ENCODE measurements around the gene SH3PXD2A. TPM values are rescaled to one million over a fixed set of nuclear protein-coding genes. Genes with fewer than 3 reads are reported as not detected.

Gene SH3PXD2A
- total RNA-seq, 1 experiment from 2014 or later = 4.5 TPM

GRCh38 chr10:103683851-103684250, 171.5 kb downstream of the SH3PXD2A start:
- TF ChIP-seq, protein P1, sequence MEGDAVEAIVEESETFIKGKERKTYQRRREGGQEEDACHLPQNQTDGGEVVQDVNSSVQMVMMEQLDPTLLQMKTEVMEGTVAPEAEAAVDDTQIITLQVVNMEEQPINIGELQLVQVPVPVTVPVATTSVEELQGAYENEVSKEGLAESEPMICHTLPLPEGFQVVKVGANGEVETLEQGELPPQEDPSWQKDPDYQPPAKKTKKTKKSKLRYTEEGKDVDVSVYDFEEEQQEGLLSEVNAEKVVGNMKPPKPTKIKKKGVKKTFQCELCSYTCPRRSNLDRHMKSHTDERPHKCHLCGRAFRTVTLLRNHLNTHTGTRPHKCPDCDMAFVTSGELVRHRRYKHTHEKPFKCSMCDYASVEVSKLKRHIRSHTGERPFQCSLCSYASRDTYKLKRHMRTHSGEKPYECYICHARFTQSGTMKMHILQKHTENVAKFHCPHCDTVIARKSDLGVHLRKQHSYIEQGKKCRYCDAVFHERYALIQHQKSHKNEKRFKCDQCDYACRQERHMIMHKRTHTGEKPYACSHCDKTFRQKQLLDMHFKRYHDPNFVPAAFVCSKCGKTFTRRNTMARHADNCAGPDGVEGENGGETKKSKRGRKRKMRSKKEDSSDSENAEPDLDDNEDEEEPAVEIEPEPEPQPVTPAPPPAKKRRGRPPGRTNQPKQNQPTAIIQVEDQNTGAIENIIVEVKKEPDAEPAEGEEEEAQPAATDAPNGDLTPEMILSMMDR (conservative IDR thresholded peaks at IDR 0.05) = no peak; the same call in 2 of the 3 replicates
- Histone ChIP-seq H3K27ac (ENCODE audit: insufficient read length, low read depth, low read length) (no peak overlapping the region), H3K4me2 (ENCODE audit: insufficient read depth, insufficient read length, low read length) (no peak overlapping the region), H3K23me2 (ENCODE audit: insufficient read length, low read depth, low read length, poor library complexity, severe bottlenecking) (no peaks in the 10 kb centered on the region), H3K23ac (ENCODE audit: insufficient read length, low read depth, low read length) (no peak overlapping the region), H3K4me1 (ENCODE audit: insufficient read depth, low read length) (no peaks in the 10 kb centered on the region), H2BK15ac (ENCODE audit: low read depth, low read length) (no peak overlapping the region), H3K4ac (ENCODE audit: low read depth, low read length) (no peak overlapping the region), H3K79me1 (ENCODE audit: insufficient read depth, low read depth, low read length, poor library complexity, severe bottlenecking) (no peaks in the 10 kb centered on the region), H4K8ac (replicated peaks; ENCODE audit: insufficient read length, low read depth, low read length) (no peak overlapping the region), H4K5ac (ENCODE audit: insufficient read length, low read depth, low read length) (no peak overlapping the region), H3T11ph (ENCODE audit: low read length) (no peak overlapping the region), H3K9ac (ENCODE audit: extremely low read depth, insufficient read length, low read length) (no peak overlapping the region), H3K18ac (ENCODE audit: insufficient read length, low read depth, low read length) (no peak overlapping the region), H4K20me1 (ENCODE audit: control insufficient read depth, insufficient read depth, insufficient read length) (no peaks in the 10 kb centered on the region), H2BK120ac (ENCODE audit: low read depth, low read length, poor library complexity, severe bottlenecking) (no peak overlapping the region), H3K14ac (ENCODE audit: insufficient read depth, low read length) (no peak overlapping the region), H2BK5ac (ENCODE audit: insufficient read length, low read length) (no peak overlapping the region), H2AK5ac (ENCODE audit: insufficient read length, low read length) (no peak overlapping the region), H3K79me2 (ENCODE audit: insufficient read depth, low read length) (no peaks in the 10 kb centered on the region), H4K91ac (ENCODE audit: insufficient read length, low read depth, low read length) (no peak overlapping the region), H3K56ac (ENCODE audit: insufficient read length, low read depth, low read length) (no peak overlapping the region), H2BK12ac (ENCODE audit: insufficient read length, low read depth, low read length) (no peak overlapping the region), H2AFZ (ENCODE audit: low read length) (no peak overlapping the region), H3K27me3 (ENCODE audit: insufficient read depth, low read length) (no peaks in the 10 kb centered on the region), H3K9me3 (ENCODE audit: control insufficient read depth, low read depth, low read length) (no peaks in the 10 kb centered on the region), H2BK20ac (ENCODE audit: low read depth, low read length, poor library complexity, severe bottlenecking) (no peak overlapping the region)
- H3K27ac Mint-ChIP-seq = peak overlapping the region in 2 of 3 experiments; percentile 1 to 25; a peak in 2 of 7 replicates
- peaks cover 18 to 34% of the 10 kb centered on the region in 2 experiments for H3K4me1 Mint-ChIP-seq
- H3K9me3 Mint-ChIP-seq = no peaks in the 10 kb centered on the region
- DNase-seq = peak; percentile 47
- peak overlapping the region in 1 of 2 experiments; percentile 9; a peak in 1 of 5 replicates for H3K4me3 Mint-ChIP-seq
- H3K27me3 Mint-ChIP-seq (ENCODE audit: low read depth) = peaks cover 2% of the 10 kb centered on the region
- H3K36me3 Mint-ChIP-seq (ENCODE audit: insufficient read depth in 1 of 3, low read depth in 3 of 3) = no peaks in the 10 kb centered on the region
- no CpG with 5 or more reads among the region's 4 CpGs for WGBS (ENCODE audit: extremely low coverage, insufficient read length, low lambda C conversion rate)

Data from H9 (cell line).